ENCODE measurements around the gene CHN1. TPM values are rescaled to one million over a fixed set of nuclear protein-coding genes. Genes with fewer than 3 reads are reported as not detected.

The CHN1 gene
- total and polyA plus RNA-seq, 2 of the 8 experiments (the other 6 are each of a cell fraction or from before 2014, with no cell fraction given): 54.0 to 65.7 TPM

DNA sequence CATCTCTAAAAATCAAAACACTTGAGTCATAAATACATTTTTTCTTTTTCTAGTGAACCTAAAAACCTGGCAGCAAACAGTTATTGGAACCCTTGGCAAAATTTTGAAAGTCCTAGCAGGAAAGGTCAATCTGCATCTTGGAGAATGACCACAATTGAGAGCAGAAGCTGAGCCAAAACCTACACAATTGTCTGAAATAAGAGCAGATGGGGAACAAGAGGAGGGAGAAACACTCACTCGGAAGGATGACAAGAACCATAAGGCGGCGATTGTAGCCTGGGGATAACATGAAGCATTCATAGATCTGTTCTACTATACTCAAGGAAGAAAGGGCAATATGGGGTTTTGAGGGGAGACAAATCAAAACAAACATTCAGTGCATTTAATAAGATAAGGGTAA lies 117.0 kb downstream of the CHN1 start:
- CTCF ChIA-PET (ENCODE audit: partially characterized antibody): interaction anchor here (0.7 to 2.4 kb wide), 10 partner anchors 10 to 189 kb away, joined by 3 to 10 read pairs (median 5); no protein-coding TSS in a partner anchor
- no peak overlapping the region for H4K8ac ChIP-seq (ENCODE audit: extremely low read depth, insufficient read depth, low read length)

More for the DNA sequence above, 117.0 kb downstream of the CHN1 start:
- Histone ChIP-seq H3K27me3 (replicated peaks in 1 of 4; ENCODE audit: control insufficient read depth in 3 of 4, extremely low read depth in 1 of 4, insufficient read depth in 3 of 4, low read length in 3 of 4) (no peaks in the 10 kb centered on the region), H3K27ac (ENCODE audit: low read depth, low read length) (no peak overlapping the region), H3K23me2 (ENCODE audit: low read depth, low read length) (no peaks in the 10 kb centered on the region), H3K4ac (replicated peaks; ENCODE audit: insufficient read length, low read depth, low read length) (no peak overlapping the region), H3K4me3 (ENCODE audit: extremely low read depth in 1 of 4, insufficient read depth in 2 of 4, low read depth in 3 of 4, low read length in 4 of 4) (no peak overlapping the region), H2BK120ac (replicated peaks; ENCODE audit: low read depth, low read length) (no peak overlapping the region), H2AK5ac (ENCODE audit: low read depth, low read length) (no peak overlapping the region), H2BK20ac (ENCODE audit: low read length) (no peak overlapping the region), H3K4me2 (ENCODE audit: insufficient read depth in 1 of 2, low read depth in 2 of 2, low read length in 2 of 2) (0 out of 4 replicates have a peak overlapping the region, but pooled peaks of 1 of the 2 experiments have one; percentile 18), H4K5ac (ENCODE audit: insufficient read length, low read depth, low read length) (no peak overlapping the region), H2BK15ac (ENCODE audit: low read length) (no peak overlapping the region), H3K14ac (ENCODE audit: insufficient read length) (no peak overlapping the region), H4K20me1 (replicated peaks in 1 of 2; ENCODE audit: control insufficient read depth in 1 of 2, insufficient read depth in 2 of 2, low read length in 2 of 2) (no peaks in the 10 kb centered on the region), H3K4me1 (replicated peaks in 1 of 4; ENCODE audit: control insufficient read depth in 3 of 4, insufficient read depth in 4 of 4, low read length in 3 of 4) (peaks cover 0 to 10% (median 8%) of the 10 kb centered on the region in 4 experiments; a peak in 4 of 7 replicates), H2BK12ac (ENCODE audit: low read depth, low read length) (no peak overlapping the region), H4K91ac (replicated peaks; ENCODE audit: insufficient read length, low read length) (no peak overlapping the region), H3K9ac (replicated peaks in 1 of 4; ENCODE audit: extremely low read depth in 1 of 4, low read depth in 3 of 4, low read length in 3 of 4) (no peak overlapping the region), H2AFZ (ENCODE audit: low read length) (no peak overlapping the region), H3K56ac (replicated peaks; ENCODE audit: insufficient read length, low read depth, low read length) (no peak overlapping the region), H3K79me2 (ENCODE audit: control insufficient read depth in 1 of 2, insufficient read depth in 2 of 2, low read length in 2 of 2) (peaks cover 0 to 8% of the 10 kb centered on the region in 2 experiments; a peak in 1 of 4 replicates), H3K9me3 (ENCODE audit: insufficient read depth in 2 of 2, low read depth in 1 of 2, low read length in 1 of 2) (no peaks in the 10 kb centered on the region), H3K79me1 (ENCODE audit: low read depth, low read length) (no peaks in the 10 kb centered on the region), H3K18ac (ENCODE audit: extremely low read depth, low read length) (no peak overlapping the region), H3K36me3 (ENCODE audit: control insufficient read depth in 2 of 4, insufficient read depth in 4 of 4, low read length in 3 of 4) (no peaks in the 10 kb centered on the region; a peak in 1 of 8 replicates), H2BK5ac (ENCODE audit: low read depth, low read length) (no peak overlapping the region), H3K23ac (ENCODE audit: insufficient read length) (no peak overlapping the region)
- WGBS, 2 experiments (ENCODE audit: extremely low coverage in 1 of 2, insufficient coverage in 1 of 2, insufficient read length in 1 of 2, insufficient replicate concordance in 2 of 2, low coverage in 1 of 2, low lambda C conversion rate in 2 of 2, missing lambda C conversion rate in 1 of 2): 93% methylated on average over 3 of the region's 3 CpGs; no CpG with 5 or more reads in 1 of the 2 experiments
- no peak for TF ChIP-seq YY1 (IDR thresholded peaks at IDR 0.05; ENCODE audit: low read depth, low read length)
- no peak for TF ChIP-seq HDAC6 (IDR thresholded peaks at IDR 0.05; ENCODE audit: low read depth, low read length)
- no peak for TF ChIP-seq BCL11A (IDR thresholded peaks at IDR 0.05; ENCODE audit: low read depth in 2 of 2, low read length in 2 of 2)
- TF ChIP-seq GABPA (IDR thresholded peaks at IDR 0.05; ENCODE audit: borderline replicate concordance, insufficient read depth, low read length): no peak
- no peak for TF ChIP-seq RAD21 (IDR thresholded peaks at IDR 0.05 in 1 of 2, conservative IDR thresholded peaks at IDR 0.05 in 1 of 2; ENCODE audit: low read depth in 2 of 2, low read length in 2 of 2)
- no peak for TF ChIP-seq SIX5 (IDR thresholded peaks at IDR 0.05; ENCODE audit: low read depth, low read length)
- no peak for TF ChIP-seq SIRT6 (IDR thresholded peaks at IDR 0.05; ENCODE audit: low read length)
- POLR2A ChIA-PET (ENCODE audit: partially characterized antibody): interaction anchor here (0.5 to 1.2 kb wide), 2 partner anchors 7 to 15 kb away, joined by 3 to 4 read pairs; no protein-coding TSS in a partner anchor
- FAIRE-seq (no peak), DNase-seq (ENCODE audit: low read depth in 1 of 2, low spot score in 2 of 2) (no peak)

Measured in H1 (cell line).